ENCODE results near the gene MOSPD2. TPM values are rescaled to one million over a fixed set of nuclear protein-coding genes. Genes with fewer than 3 reads are reported as not detected.
A peak's percentile ranks its signal among the peaks of the same experiment; 100 is the strongest.

The MOSPD2 gene
- total RNA-seq, 1 experiment from 2014 or later: 21.7 TPM

DNA sequence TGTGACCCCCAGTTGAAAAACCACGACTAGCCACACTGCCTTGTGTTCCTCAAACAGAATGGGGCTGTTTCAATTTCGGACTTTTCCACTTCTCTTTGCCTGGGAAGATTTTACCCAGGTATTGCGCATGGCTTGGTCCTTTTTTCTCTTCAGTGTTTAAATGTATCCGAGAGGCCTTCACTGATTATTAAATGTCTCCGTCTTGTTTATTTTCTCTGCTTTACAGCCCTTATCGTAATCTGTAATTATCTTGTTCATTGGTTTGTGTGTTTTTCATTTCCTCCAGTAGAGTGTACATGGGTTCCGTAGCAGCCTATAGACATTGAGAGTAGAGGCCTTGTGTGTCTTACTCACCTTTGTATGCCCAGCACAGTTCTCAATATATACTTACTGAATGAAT, 2.4 kb downstream of the MOSPD2 start:
- Histone ChIP-seq H3K27ac (no peak overlapping the region), H3K36me3 (peaks cover 3% of the 10 kb centered on the region; the same call in 1 of the 2 replicates), H3K4me1 (replicated peaks) (no peaks in the 10 kb centered on the region), H3K9me3 (replicated peaks) (no peaks in the 10 kb centered on the region), H3K4me3 (no peak overlapping the region), H3K27me3 (replicated peaks) (no peaks in the 10 kb centered on the region)
- no peak for DNase-seq (ENCODE audit: low read depth in 1 of 2, low spot score in 2 of 2)

DNA sequence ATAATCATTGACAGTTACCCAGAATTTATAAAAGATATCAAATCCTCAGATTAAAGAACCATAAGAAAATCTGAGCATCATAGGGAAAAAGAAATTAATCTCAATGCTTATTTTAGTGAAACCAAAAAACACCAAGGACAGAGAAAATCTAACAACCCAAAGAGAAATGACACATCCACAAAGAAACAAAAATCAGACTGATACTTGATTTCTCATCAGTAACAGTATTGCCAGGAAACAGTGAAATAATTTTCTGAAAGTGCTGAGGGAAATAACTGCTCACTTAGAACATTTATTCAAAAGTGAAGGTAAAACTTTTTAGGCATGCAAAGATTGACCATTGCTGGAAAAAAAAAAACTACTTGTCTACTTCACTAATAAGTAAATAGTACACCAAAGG, 10.6 kb downstream of the MOSPD2 start:
- Histone ChIP-seq H3K27me3 (replicated peaks) (no peaks in the 10 kb centered on the region), H3K27ac (no peak overlapping the region), H3K36me3 (no peaks in the 10 kb centered on the region), H3K4me1 (replicated peaks) (no peaks in the 10 kb centered on the region), H3K9me3 (replicated peaks) (no peaks in the 10 kb centered on the region), H3K4me3 (no peak overlapping the region)
- DNase-seq (ENCODE audit: low read depth in 1 of 2, low spot score in 2 of 2): no peak

DNA sequence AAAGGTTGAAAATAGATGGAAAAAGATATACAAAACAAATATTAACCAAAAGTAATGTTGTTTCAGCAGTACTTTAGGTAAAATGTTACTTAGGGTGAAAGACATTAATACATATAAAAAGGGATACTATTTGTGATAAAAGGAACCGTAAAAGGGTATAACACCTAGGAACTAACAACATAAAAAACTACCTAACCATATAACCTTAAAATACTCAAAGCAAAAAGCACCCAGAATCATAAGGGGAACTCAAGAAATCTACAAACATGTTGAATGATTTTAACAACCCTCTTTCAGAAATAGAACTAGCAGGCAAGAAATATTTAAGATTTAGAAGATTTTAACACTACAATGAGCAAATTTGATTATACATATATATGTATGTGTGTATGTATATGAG, 11.5 kb downstream of the MOSPD2 start:
- Histone ChIP-seq H3K4me3 (no peak overlapping the region), H3K27ac (no peak overlapping the region), H3K27me3 (replicated peaks) (no peaks in the 10 kb centered on the region), H3K9me3 (replicated peaks) (no peaks in the 10 kb centered on the region), H3K36me3 (no peaks in the 10 kb centered on the region), H3K4me1 (replicated peaks) (no peaks in the 10 kb centered on the region)
- no peak for DNase-seq (ENCODE audit: low read depth in 1 of 2, low spot score in 2 of 2)

DNA sequence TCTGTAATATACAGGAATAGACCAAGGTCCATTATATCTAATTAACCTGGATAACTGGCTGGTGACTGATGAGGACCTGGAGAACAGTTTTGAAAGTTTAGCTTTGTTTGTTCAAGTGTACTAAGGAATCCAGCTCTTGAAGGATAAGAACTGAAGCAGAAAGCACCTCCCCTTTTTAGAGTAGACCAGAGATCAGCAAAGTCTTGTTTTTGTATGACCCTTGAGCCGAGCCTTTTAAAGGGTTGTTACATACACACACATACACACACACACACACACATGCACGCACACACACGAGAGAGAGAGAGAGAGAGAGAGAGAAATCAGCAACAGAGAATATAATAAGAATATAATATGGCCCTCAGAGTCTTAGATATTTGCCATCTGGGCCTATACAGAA, 13.0 kb downstream of the MOSPD2 start:
- H3K36me3 ChIP-seq: no peaks in the 10 kb centered on the region
- no peaks in the 10 kb centered on the region for H3K27me3 ChIP-seq (replicated peaks)
- no peak for DNase-seq (ENCODE audit: low read depth in 1 of 2, low spot score in 2 of 2)
- no peaks in the 10 kb centered on the region; the same call in 1 of the 2 replicates for H3K4me1 ChIP-seq (replicated peaks)
- no peaks in the 10 kb centered on the region for H3K9me3 ChIP-seq (replicated peaks)
- no peak overlapping the region for H3K4me3 ChIP-seq
- H3K27ac ChIP-seq: no peak overlapping the region

DNA sequence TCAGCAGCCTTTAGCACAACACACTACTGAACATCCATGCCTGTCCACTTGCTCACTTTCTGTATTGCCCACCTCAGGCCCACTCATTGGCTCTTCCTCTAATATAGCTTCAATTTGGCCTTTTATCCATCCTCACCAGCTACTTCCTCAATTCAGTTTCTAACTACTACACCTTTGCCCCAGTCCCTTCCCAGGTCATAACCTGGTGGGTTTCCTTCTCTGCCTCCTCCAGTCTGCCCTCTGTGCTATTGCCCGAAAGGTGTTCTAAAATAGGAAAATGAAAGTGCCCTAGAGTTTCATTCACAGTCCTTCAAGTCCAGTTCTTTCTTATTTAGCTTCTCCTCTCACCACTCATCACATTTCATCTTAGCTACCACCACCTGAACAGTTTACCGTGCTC, 23.1 kb downstream of the MOSPD2 start:
- H3K4me1 ChIP-seq (replicated peaks): peaks cover 17% of the 10 kb centered on the region
- no peak overlapping the region for H3K4me3 ChIP-seq
- DNase-seq (ENCODE audit: low read depth in 1 of 2, low spot score in 2 of 2): no peak
- H3K36me3 ChIP-seq: no peaks in the 10 kb centered on the region
- H3K27me3 ChIP-seq (replicated peaks): no peaks in the 10 kb centered on the region
- H3K9me3 ChIP-seq (replicated peaks): no peaks in the 10 kb centered on the region
- no peak overlapping the region for H3K27ac ChIP-seq

DNA sequence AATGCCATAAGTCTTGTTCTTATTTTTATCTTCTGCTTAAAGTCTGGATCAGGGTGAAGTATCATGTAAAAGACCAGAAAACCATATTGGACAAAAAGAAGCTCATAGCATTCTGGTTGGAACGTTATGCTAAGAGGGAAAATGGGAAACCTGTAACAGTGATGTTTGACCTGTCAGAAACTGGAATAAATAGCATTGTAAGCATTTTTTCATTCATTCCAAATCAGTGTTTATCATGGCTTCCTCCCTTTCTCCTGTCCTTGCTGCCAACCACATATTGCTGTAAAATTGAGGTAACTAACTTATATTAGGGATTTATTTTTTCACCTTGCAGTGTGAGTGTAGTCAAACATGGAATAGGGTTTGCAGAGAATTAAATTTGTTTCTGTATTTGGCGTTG, 23.8 kb downstream of the MOSPD2 start:
- DNase-seq (ENCODE audit: low read depth in 1 of 2, low spot score in 2 of 2): no peak

DNA sequence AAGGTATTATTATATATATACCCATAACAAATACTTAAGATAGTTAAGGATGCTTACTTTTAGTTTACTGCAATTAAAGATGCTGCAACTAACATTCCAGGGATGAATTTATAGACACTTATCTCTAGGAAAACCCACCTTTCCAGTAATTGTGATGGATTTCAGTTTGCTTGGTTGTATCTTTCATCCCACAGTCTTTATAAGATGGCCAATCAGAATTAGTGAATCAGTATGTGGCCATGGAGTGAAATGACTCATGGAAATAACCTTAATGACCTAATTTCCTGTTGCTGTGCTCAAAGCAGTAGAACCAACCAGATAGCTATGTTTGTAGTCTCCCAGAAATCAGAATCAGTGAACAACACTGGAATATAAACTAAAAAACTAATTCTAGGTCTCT, 26.4 kb downstream of the MOSPD2 start:
- peak in 1 of 2 experiments; percentile 31 for DNase-seq (ENCODE audit: low read depth in 1 of 2, low spot score in 2 of 2)
- Histone ChIP-seq H3K27ac (peak overlapping the region; percentile 68), H3K4me3 (no peak overlapping the region), H3K4me1 (replicated peaks) (peaks cover 17% of the 10 kb centered on the region), H3K9me3 (replicated peaks) (no peaks in the 10 kb centered on the region), H3K27me3 (replicated peaks) (no peaks in the 10 kb centered on the region), H3K36me3 (peaks cover 7% of the 10 kb centered on the region)

More for the DNA sequence above, 23.8 kb downstream of the MOSPD2 start:
- Histone ChIP-seq H3K4me1 (replicated peaks) (peaks cover 17% of the 10 kb centered on the region), H3K27me3 (replicated peaks) (no peaks in the 10 kb centered on the region), H3K36me3 (no peaks in the 10 kb centered on the region), H3K4me3 (no peak overlapping the region), H3K27ac (no peak overlapping the region), H3K9me3 (replicated peaks) (no peaks in the 10 kb centered on the region)

DNA sequence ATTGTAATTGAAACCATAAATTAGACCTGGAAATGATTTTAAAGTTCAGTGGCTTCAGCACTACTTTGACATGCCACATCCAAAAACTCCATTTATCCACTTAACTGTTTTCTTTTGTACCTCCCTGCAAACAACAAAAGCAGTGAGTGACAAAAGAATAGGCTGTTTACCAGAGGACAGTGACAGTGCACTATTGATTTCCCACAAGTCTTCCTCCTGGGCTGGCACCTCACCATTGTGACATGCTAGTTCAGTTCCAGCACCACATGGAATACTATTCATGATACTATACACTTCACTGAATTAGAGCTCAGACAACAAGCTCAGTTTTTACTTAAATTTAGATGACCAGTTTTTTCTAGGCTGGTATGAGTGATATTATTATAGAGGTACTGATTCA, 29.3 kb downstream of the MOSPD2 start:
- Histone ChIP-seq H3K36me3 (peaks cover 11% of the 10 kb centered on the region), H3K27me3 (replicated peaks) (no peaks in the 10 kb centered on the region), H3K27ac (no peak overlapping the region), H3K9me3 (replicated peaks) (no peaks in the 10 kb centered on the region), H3K4me3 (no peak overlapping the region), H3K4me1 (replicated peaks) (peaks cover 17% of the 10 kb centered on the region)
- DNase-seq (ENCODE audit: low read depth in 1 of 2, low spot score in 2 of 2): no peak

DNA sequence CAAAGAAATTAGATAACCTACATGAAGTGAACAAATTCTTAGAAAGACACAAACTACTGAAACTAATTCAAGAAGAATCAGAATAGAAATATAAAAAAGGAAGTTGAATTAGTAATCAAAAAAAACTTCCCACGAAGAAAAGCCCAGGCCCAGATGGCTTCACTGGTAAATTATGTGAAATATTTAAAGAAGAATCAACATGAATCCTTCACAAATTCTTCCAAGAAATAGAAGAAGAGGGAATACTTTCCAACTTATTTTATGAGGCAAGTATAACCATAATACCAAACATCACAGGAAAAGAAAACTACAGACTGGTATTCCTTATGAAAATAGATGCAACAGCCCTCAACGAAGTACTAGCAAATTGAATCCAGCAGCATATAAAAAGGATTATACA, 30.7 kb downstream of the MOSPD2 start:
- Histone ChIP-seq H3K36me3 (peaks cover 11% of the 10 kb centered on the region), H3K27me3 (replicated peaks) (no peaks in the 10 kb centered on the region), H3K4me3 (no peak overlapping the region), H3K27ac (no peak overlapping the region), H3K9me3 (replicated peaks) (no peaks in the 10 kb centered on the region), H3K4me1 (replicated peaks) (peaks cover 10% of the 10 kb centered on the region)
- DNase-seq (ENCODE audit: low read depth in 1 of 2, low spot score in 2 of 2): no peak

DNA sequence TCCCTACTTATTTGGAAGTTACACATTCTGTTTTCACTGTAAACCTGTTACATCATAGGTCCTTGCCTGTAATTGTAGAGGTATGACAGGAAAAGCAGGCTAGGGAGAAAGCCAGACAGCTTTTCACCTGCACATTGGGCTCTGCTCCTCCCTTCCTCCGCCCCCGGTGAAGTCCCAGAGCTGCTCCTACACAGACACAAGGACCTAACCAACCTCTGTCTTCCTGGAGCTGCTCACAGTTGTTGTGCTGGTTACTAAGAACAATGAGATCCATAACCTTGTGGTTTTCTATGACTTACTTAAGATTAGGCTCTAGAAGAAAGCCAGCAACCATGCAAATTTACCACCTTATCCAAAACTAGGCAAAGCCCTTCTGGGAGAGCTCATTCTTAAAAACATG, 40.0 kb downstream of the MOSPD2 start:
- no peaks in the 10 kb centered on the region for H3K9me3 ChIP-seq (replicated peaks)
- no peak for DNase-seq (ENCODE audit: low read depth in 1 of 2, low spot score in 2 of 2)
- H3K27me3 ChIP-seq (replicated peaks): no peaks in the 10 kb centered on the region
- no peak overlapping the region for H3K4me3 ChIP-seq
- peaks cover 11% of the 10 kb centered on the region; the same call in 1 of the 2 replicates for H3K36me3 ChIP-seq
- H3K27ac ChIP-seq: no peak overlapping the region
- peaks cover 15% of the 10 kb centered on the region for H3K4me1 ChIP-seq (replicated peaks)

DNA sequence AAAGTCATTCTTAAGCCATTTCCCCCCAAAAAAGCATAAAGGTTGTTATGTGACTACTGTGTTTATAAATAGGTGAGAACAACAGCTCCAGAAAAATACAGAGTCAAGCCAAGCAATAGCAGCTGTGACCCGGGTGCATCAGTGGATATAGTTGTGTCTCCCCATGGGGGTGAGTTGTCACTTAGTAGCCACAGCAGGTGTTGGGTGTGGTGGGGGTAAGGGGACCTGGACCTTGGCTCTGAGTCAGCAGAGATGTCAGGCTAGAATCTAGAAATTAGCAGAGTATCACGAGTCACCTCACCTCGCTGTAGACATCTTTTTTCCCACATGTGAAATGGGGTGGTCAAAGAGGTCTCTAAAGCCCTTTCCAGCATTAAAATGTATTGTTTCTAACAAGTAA, 42.4 kb downstream of the MOSPD2 start:
- Histone ChIP-seq H3K9me3 (replicated peaks) (no peaks in the 10 kb centered on the region), H3K27ac (peak overlapping the region; percentile 72), H3K27me3 (replicated peaks) (no peaks in the 10 kb centered on the region), H3K36me3 (peaks cover 17% of the 10 kb centered on the region; the same call in 1 of the 2 replicates), H3K4me1 (replicated peaks) (peaks cover 27% of the 10 kb centered on the region), H3K4me3 (no peak overlapping the region)
- peak in 1 of 2 experiments; percentile 44 for DNase-seq (ENCODE audit: low read depth in 1 of 2, low spot score in 2 of 2)

DNA sequence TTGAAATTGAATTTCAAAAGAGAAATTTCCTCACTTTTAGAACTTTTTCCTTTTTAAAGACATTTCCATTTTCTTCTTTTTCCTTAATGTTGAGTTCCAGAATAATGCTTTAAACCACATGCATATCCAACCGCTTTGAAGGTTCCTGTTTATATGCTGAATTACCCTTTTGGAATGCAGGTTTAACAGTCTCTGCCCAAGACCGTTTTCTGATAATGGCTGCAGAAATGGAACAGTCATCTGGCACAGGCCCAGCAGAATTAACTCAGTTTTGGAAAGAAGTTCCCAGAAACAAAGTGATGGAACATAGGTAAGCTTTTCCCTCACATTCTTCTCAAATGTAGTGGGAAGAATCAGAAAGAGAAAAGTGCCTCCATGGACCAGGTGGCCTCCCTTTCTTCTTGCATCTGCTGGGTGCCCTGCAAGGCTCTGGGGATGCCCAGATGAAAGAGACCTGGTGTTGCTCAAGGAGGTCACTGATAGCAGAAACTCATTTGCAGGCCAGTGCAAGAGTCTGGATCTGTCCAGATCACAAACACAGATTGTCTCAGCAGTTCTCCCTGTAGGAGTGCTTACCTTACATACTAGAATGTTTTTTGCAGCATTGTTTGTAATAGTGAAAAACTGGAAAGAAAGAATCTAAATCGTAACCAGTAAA, 42.9 kb downstream of the MOSPD2 start:
- no peaks in the 10 kb centered on the region for H3K9me3 ChIP-seq (replicated peaks)
- DNase-seq (ENCODE audit: low read depth in 1 of 2, low spot score in 2 of 2): peak; percentile 47 to 56
- no peak overlapping the region for H3K4me3 ChIP-seq
- no peaks in the 10 kb centered on the region for H3K27me3 ChIP-seq (replicated peaks)
- peaks cover 32% of the 10 kb centered on the region for H3K4me1 ChIP-seq (replicated peaks)
- peak overlapping the region; percentile 72 for H3K27ac ChIP-seq
- peaks cover 17% of the 10 kb centered on the region; the same call in 1 of the 2 replicates for H3K36me3 ChIP-seq

DNA sequence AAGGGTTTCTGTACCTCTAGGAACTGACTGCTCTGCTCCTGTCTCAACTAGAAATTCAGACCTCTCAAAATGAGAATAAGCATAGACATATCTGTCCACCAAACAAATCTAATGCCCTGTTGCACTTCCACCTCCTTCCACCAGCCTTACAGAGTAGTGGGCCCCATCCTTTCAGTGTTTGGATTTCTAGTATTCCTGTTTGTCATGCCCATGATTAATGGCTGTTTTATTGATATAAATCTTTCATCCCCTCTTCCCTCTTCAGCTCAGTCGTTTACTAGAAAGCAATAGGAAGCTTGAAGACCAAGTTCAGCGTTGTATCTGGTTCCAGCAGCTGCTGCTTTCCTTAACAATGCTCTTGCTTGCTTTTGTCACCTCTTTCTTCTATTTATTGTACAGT, 46.2 kb downstream of the MOSPD2 start:
- peaks cover 14% of the 10 kb centered on the region; the same call in 1 of the 2 replicates for H3K36me3 ChIP-seq
- no peaks in the 10 kb centered on the region for H3K27me3 ChIP-seq (replicated peaks)
- H3K27ac ChIP-seq: peak overlapping the region; percentile 53
- no peaks in the 10 kb centered on the region for H3K9me3 ChIP-seq (replicated peaks)
- no peak overlapping the region for H3K4me3 ChIP-seq
- H3K4me1 ChIP-seq (replicated peaks): peaks cover 47% of the 10 kb centered on the region
- peak in 1 of 2 experiments; percentile 20 for DNase-seq (ENCODE audit: low read depth in 1 of 2, low spot score in 2 of 2)

DNA sequence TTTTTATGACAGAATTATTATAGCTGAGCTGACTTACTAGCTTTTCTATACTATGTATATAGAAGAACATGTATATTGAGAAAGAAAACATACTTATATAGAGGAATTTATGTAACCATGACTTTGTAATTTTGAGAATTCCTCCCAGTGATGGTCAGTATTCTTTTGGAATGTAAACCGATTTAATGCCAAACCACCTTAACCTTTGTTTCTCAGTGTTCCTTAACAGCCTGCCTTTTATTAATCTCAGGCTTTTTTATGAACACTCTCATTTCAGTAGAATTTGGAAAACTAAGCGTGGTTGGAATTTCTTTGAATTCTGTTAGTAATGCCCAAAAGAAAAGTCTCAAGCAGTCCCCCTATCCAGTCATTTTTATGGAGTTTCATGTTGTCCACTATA, 47.0 kb downstream of the MOSPD2 start:
- peak in 1 of 2 experiments; percentile 39 for DNase-seq (ENCODE audit: low read depth in 1 of 2, low spot score in 2 of 2)
- peaks cover 14% of the 10 kb centered on the region; the same call in 1 of the 2 replicates for H3K36me3 ChIP-seq
- H3K4me3 ChIP-seq: no peak overlapping the region
- H3K9me3 ChIP-seq (replicated peaks): no peaks in the 10 kb centered on the region
- H3K4me1 ChIP-seq (replicated peaks): peaks cover 47% of the 10 kb centered on the region
- H3K27ac ChIP-seq: peak overlapping the region; percentile 55
- no peaks in the 10 kb centered on the region for H3K27me3 ChIP-seq (replicated peaks)

DNA sequence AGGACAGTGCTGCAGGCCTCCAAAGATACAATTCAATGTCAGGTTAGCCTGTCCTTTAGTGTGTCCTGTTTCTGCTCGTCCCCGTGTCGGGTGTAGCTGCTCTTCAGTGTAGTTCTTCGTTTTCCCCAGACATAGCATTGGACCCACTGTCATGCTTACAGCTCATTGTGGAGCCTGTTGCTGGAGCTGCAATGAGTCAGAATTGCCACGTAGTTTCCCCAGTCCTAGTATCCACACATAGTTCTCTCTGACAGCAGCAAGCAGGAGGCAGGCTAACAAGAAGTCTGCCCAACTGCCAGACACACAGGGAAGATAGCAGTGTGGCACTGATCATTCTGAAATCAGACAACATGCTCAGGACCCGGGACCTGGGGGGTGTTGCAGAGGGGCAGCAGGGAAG, 49.2 kb downstream of the MOSPD2 start:
- Histone ChIP-seq H3K4me1 (replicated peaks) (peaks cover 45% of the 10 kb centered on the region), H3K4me3 (no peak overlapping the region), H3K9me3 (replicated peaks) (no peaks in the 10 kb centered on the region), H3K27me3 (replicated peaks) (no peaks in the 10 kb centered on the region), H3K27ac (peak overlapping the region; percentile 50), H3K36me3 (peaks cover 6% of the 10 kb centered on the region; the same call in 1 of the 2 replicates)
- DNase-seq (ENCODE audit: low read depth in 1 of 2, low spot score in 2 of 2): peak; percentile 55 to 66

Measured in SJSA1 (cell line).